Measurements from ENCODE around the gene GLCE.

- TF ChIP-seq CTCF (IDR thresholded peaks at IDR 0.05 in 4 of 5, conservative IDR thresholded peaks at IDR 0.05 in 1 of 5) (no peak), POLR2A (IDR thresholded peaks at IDR 0.05) (no peak)
Observed at GRCh38 chr15:69165637-69166025, 5.2 kb downstream of the GLCE start.
